ENCODE measurements around the gene TMEM108.

Gene TMEM108

GRCh38 chr3:133439563-133439962 is 401.4 kb downstream of the TMEM108 start:
- no peak for DNase-seq

GRCh38 chr3:133440652-133441051 is 402.5 kb downstream of the TMEM108 start:
- no peak for DNase-seq

- peak in 1 of 2 donors; percentile 28 for DNase-seq
These were observed 403.7 kb downstream of the TMEM108 start for GRCh38 chr3:133441867-133442270.

GRCh38 chr3:133442518-133442917 is 404.3 kb downstream of the TMEM108 start:
- no peak for DNase-seq

- DNase-seq = no peak
These were observed 405.6 kb downstream of the TMEM108 start for GRCh38 chr3:133443649-133444422.

GRCh38 chr3:133444423-133444774 is 406.2 kb downstream of the TMEM108 start:
- DNase-seq = no peak

- no peak for DNase-seq
These were observed 406.9 kb downstream of the TMEM108 start for GRCh38 chr3:133445108-133445507.
